ENCODE measurements around the gene EFCAB6.

DNA sequence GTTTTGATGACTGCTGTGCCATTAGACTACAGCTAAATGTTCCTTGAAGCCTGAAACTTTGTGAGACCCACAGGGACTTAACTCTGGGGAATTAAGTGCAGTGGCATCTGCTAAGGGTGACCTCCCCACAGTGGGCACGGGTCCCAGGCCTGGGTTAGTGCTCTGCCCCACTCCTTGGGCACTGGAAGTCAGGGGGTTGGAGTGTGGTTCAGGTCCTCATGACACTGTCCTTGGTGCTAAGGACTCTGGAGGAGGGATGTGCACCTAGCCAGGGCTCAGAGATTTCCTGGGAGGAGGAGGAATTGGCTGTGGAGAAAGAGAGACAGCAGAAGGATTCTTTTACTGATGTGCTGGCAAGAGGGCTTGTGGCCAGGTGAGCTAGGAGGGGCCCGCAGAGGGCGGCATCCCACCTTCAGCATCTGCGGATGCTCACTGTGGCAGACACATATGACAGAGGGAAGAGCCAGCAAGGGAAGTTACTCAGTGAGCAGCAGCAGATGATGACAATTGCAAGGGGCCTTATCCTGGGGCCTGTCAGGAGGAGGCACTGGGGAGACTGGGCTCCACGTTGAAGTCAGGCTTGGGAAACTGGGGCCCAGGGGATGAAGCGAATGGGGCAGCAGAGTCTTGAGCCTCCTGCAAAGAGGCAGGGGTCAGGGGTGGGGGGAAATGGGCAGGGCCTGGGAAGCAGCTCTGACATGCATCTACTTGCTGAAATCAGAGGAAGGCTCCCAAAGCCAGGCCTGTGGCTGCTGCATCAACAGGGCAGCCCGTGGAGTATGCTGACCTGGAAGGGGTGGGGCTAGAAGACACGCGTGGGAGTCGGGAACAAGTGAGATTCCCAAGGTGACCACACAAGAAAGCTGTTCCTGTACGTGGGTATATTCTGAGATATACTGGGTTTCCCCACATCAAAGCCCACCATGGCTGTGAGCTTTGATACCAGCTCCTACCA is 256.3 kb downstream of the EFCAB6 start:
- no peak for TF ChIP-seq POLR2A (IDR thresholded peaks at IDR 0.05)
- no peak for TF ChIP-seq CTCF (IDR thresholded peaks at IDR 0.05)
